Measurements from ENCODE around the gene LACTBL1.

GRCh38 chr1:22921452-22922126 lies 51.1 kb downstream of the LACTBL1 start:
- no peak for TF ChIP-seq SUZ12 (IDR thresholded peaks at IDR 0.05; ENCODE audit: extremely low read depth, insufficient read depth, insufficient read length)
- no peak for TF ChIP-seq ZNF274 (IDR thresholded peaks at IDR 0.05; ENCODE audit: low read depth, low read length)

All from NT2/D1 (cell line).